Measurements from ENCODE around the gene TPRN. TPM values are rescaled to one million over a fixed set of nuclear protein-coding genes. Genes with fewer than 3 reads are reported as not detected.
A peak's percentile ranks its signal among the peaks of the same experiment; 100 is the strongest.
"Not testable (repeated sequence)": the region's sequence is repeated elsewhere in the genome, so short reads cannot be mapped to it uniquely, and the experiment has no call there.

The TPRN gene
- total RNA-seq, 4 donors from 2014 or later = 76.2 to 228 (median 117) TPM

GRCh38 chr9:137240318-137240840 lies 39.8 kb upstream of the TPRN start:
- peak; percentile 83 for DNase-seq
- peaks cover 0 to 5% (median 0%) of the 10 kb centered on the region in 4 donors for H3K36me3 ChIP-seq
- intact Hi-C loops (cut with DNase I; ENCODE audit: low total_unique reads) (no loop called here), in situ Hi-C loops (cut with MboI; ENCODE audit: low pct_ligation_motif_present in 1 of 4, low pct_unique_long_range_greater_than_20kb in 1 of 4, low sequenced_read_pairs in 3 of 4) (no loop called here)
- no peaks in the 10 kb centered on the region for H3K27me3 ChIP-seq
- peak; percentile 20 to 63 (median 60) for TF ChIP-seq POLR2AphosphoS5 (IDR thresholded peaks at IDR 0.05)
- peak; percentile 56 for TF ChIP-seq POLR2A (IDR thresholded peaks at IDR 0.05)
- no peak for TF ChIP-seq EP300 (IDR thresholded peaks at IDR 0.05; ENCODE audit: low read depth)
- TF ChIP-seq, protein P1, sequence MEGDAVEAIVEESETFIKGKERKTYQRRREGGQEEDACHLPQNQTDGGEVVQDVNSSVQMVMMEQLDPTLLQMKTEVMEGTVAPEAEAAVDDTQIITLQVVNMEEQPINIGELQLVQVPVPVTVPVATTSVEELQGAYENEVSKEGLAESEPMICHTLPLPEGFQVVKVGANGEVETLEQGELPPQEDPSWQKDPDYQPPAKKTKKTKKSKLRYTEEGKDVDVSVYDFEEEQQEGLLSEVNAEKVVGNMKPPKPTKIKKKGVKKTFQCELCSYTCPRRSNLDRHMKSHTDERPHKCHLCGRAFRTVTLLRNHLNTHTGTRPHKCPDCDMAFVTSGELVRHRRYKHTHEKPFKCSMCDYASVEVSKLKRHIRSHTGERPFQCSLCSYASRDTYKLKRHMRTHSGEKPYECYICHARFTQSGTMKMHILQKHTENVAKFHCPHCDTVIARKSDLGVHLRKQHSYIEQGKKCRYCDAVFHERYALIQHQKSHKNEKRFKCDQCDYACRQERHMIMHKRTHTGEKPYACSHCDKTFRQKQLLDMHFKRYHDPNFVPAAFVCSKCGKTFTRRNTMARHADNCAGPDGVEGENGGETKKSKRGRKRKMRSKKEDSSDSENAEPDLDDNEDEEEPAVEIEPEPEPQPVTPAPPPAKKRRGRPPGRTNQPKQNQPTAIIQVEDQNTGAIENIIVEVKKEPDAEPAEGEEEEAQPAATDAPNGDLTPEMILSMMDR (IDR thresholded peaks at IDR 0.05) = peak in 1 of 5 experiments; percentile 6
- peak overlapping the region; percentile 42 to 78 (median 70) for H3K4me3 ChIP-seq
- peak overlapping the region; percentile 99 to 100 (median 100) for H3K27ac ChIP-seq
- 1% methylated on average over 55 of the region's 58 CpGs; no CpG with 5 or more reads in 1 of the 2 donors for WGBS, 2 donors (ENCODE audit: low coverage in 1 of 2)
- no peaks in the 10 kb centered on the region for H3K9me3 ChIP-seq
- peaks cover 44 to 65% (median 56%) of the 10 kb centered on the region in 4 donors for H3K4me1 ChIP-seq

DNA sequence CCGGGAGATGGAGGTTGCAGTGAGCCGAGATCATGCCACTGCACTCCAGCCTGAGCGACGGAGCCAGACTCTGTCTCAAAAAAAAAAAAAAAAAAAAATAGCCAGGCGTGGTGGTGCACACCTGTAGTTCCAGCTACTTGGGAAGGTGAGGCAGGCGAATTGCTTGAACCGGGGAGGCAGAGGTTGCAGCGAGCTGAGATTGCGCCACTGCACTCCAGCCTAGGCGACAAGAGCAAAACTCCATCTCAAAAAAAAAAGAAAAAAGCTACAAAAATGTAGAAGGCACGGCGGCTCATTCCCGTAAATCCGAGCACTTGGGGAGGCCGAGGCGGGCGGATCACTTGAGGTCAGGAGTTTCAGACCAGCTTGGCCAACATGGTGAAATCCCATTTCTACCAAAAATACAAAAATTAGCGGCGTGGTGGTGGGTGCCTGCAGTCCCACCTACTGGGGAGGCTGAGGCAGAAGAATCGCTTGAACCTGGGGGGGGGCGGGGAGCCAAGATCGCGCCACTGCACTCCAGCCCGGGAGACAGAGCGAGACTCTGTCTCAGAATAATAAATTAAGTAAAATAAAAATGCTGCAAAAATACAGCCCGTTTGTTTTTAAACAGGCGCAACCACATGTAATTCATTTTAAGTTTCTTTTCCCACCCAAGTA lies 39.1 kb upstream of the TPRN start:
- 30 to 34% methylated on average over 18 to 27 of the region's 27 CpGs for WGBS, 2 donors (ENCODE audit: low coverage in 1 of 2)
- intact Hi-C loops (cut with DNase I; ENCODE audit: low total_unique reads); DNase-seq; H3K27me3 ChIP-seq; H3K36me3 ChIP-seq; H3K9me3 ChIP-seq: not testable (repeated sequence)
- H3K27ac ChIP-seq = peak overlapping the region; percentile 99 to 100 (median 100)
- in situ Hi-C loops (cut with MboI; ENCODE audit: low pct_ligation_motif_present in 1 of 4, low pct_unique_long_range_greater_than_20kb in 1 of 4, low sequenced_read_pairs in 3 of 4) = loop anchor here in 1 of 4 donors (10.0 kb wide), 1 partner anchor 115 kb away; no protein-coding TSS in a partner anchor
- peaks cover 44 to 65% (median 56%) of the 10 kb centered on the region in 4 donors for H3K4me1 ChIP-seq
- peak overlapping the region; percentile 42 to 78 (median 70) for H3K4me3 ChIP-seq

GRCh38 chr9:137237759-137238726 lies 37.5 kb upstream of the TPRN start:
- no peaks in the 10 kb centered on the region for H3K9me3 ChIP-seq
- peaks cover 44 to 64% (median 50%) of the 10 kb centered on the region in 4 donors for H3K4me1 ChIP-seq
- H3K27me3 ChIP-seq = peaks cover 20% of the 10 kb centered on the region
- peaks cover 0 to 5% (median 0%) of the 10 kb centered on the region in 4 donors for H3K36me3 ChIP-seq
- in situ Hi-C loops (cut with MboI; ENCODE audit: low pct_ligation_motif_present in 1 of 4, low pct_unique_long_range_greater_than_20kb in 1 of 4, low sequenced_read_pairs in 3 of 4) (loop anchor here in 1 of 4 donors (10.0 kb wide), 1 partner anchor 113 kb away; no protein-coding TSS in a partner anchor), intact Hi-C loops (cut with DNase I; ENCODE audit: low total_unique reads) (no loop called here)
- TF ChIP-seq EP300 (IDR thresholded peaks at IDR 0.05; ENCODE audit: low read depth) = no peak
- peak; percentile 57 to 77 (median 76) for TF ChIP-seq POLR2AphosphoS5 (IDR thresholded peaks at IDR 0.05)
- TF ChIP-seq, protein P1 (IDR thresholded peaks at IDR 0.05) = peak in 1 of 5 experiments; percentile 21
- peak; percentile 48 for TF ChIP-seq POLR2A (IDR thresholded peaks at IDR 0.05)
- peak; percentile 75 for DNase-seq
- WGBS, 2 donors (ENCODE audit: low coverage in 1 of 2) = 57% methylated on average over 7 of the region's 13 CpGs; no CpG with 5 or more reads in 1 of the 2 donors
- no peak overlapping the region for H3K4me3 ChIP-seq
- H3K27ac ChIP-seq = peak overlapping the region; percentile 99 to 100 (median 100)

DNA sequence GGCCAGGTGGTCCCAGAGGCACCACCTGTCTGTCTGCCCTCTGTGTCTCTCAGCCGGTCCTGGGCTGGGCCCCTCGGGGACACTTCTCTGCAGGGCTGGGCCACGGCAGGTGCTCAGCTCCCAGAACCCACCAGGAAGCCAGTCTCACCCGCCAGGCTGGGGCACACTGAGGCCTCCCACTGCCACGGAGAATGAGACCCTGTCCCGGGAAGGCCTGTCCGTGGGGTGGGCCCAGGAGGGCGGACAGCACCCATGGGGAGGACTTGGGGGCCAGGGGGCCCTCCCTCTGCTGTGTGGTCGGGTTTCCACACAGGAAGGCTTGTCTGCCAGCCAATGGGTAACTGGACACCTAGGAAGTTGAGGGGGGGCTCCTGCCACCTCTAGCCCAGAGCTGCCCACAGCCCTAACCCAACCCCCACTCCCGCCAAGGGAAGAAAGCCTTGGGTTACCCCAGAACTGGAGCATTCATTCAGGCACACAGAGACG lies 36.4 kb upstream of the TPRN start:
- H3K4me1 ChIP-seq = peaks cover 34 to 56% (median 44%) of the 10 kb centered on the region in 4 donors
- H3K27me3 ChIP-seq = peaks cover 31% of the 10 kb centered on the region
- in situ Hi-C loops (cut with MboI; ENCODE audit: low pct_ligation_motif_present in 1 of 4, low pct_unique_long_range_greater_than_20kb in 1 of 4, low sequenced_read_pairs in 3 of 4) (loop anchor here in 1 of 4 donors (10.0 kb wide), 1 partner anchor 112 kb away; no protein-coding TSS in a partner anchor), intact Hi-C loops (cut with DNase I; ENCODE audit: low total_unique reads) (no loop called here)
- no peaks in the 10 kb centered on the region for H3K9me3 ChIP-seq
- no peak for TF ChIP-seq POLR2A (IDR thresholded peaks at IDR 0.05)
- no peak for TF ChIP-seq POLR2AphosphoS5 (IDR thresholded peaks at IDR 0.05)
- no peak for TF ChIP-seq EP300 (IDR thresholded peaks at IDR 0.05; ENCODE audit: low read depth)
- TF ChIP-seq, protein P1 (IDR thresholded peaks at IDR 0.05) = no peak
- 37% methylated on average over 4 of the region's 11 CpGs; no CpG with 5 or more reads in 1 of the 2 donors for whole genome bisulfite sequencing, 2 donors (ENCODE audit: low coverage in 1 of 2)
- peak overlapping the region in 1 of 4 donors; percentile 26 for H3K4me3 ChIP-seq
- no peaks in the 10 kb centered on the region for H3K36me3 ChIP-seq
- no peak for DNase-seq
- peak overlapping the region; percentile 99 to 100 (median 100) for H3K27ac ChIP-seq

Measured in transverse colon (tissue), 4 donors.